PFSK-1 (cell line): ENCODE results near the gene MYDGF.

Source experiments
- POLR2AphosphoS5 ChIP-seq: IDR thresholded peaks from 2 replicates; pipeline ENCODE4 v1.6.1; 2012; ENCODE audit warnings: low read depth, mild to moderate bottlenecking, control low read depth, low read length, moderate library complexity
- TAF1 ChIP-seq: IDR thresholded peaks from 2 replicates; pipeline ENCODE4 v1.6.1; 2012; ENCODE audit warnings: low read length, control low read depth, borderline replicate concordance; ENCODE audit not compliant: insufficient read depth

DNA sequence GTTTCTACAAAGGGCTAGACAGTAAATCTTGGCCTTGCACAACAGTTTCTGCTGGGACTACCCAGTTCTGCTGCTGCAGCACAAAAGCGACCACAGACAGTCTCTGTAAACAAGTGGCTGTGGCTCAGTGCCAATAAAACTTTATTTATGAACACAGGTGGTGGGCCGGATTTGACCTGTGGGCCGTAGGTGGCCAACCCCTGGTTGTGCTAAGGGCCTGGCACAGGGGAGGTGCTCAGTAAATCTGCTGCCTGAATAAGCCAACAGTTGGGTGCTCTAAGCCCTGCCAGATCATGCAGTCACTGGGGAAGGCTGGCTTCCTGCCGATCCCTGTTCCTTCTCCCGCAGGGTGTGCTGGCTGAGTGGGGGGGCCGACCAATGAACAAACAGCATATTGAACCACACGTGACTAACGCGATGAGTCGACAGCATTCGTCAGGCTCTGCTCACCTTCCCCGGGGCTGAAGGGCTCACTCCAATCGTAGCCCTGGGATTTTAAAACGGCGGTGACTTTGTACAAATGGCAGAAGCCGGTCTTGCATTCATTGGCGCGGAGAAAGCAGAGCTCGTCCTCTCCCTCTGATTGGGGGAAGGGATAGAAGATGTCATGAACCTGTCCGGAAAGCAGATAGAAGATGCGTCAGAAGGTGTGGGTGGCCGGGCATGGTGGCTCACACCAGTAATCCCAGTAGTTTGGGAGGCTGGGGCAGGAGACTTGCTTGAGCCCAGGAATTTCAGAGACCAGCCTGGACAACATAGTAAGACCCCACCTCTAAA, 24.3 kb upstream of the MYDGF start:
- no peak for TF ChIP-seq TAF1
- TF ChIP-seq POLR2AphosphoS5, result no peak
